HCT116 (cell line): ENCODE results near the gene FAM120A. TPM values are rescaled to one million over a fixed set of nuclear protein-coding genes. Genes with fewer than 3 reads are reported as not detected.

Experiments used
- ATAC-seq: fragments of 200-7000 bp; cut with Tn5 transposase; 2 replicates; pipeline ENCODE4 v1.9.1; 2020; ENCODE audit warnings: mild to moderate bottlenecking, moderate library complexity
- BruUV-seq: library from RNA; stranded (reverse); fragments of 400-500 nt; replicated peaks from 2 replicates; lab custom pipeline; 2021; lab: Mats Ljungman, UMichigan
- CTCF ChIA-PET: fragments of 300-600 bp; sonication (Branson Sonifier 250); formaldehyde crosslinking; loops from one replicate; lab custom pipeline; 2021; ENCODE audit warnings: antibody characterized with exemption; lab: Charles Lee
- POLR2A ChIA-PET: fragments of 300-600, 350-600 bp; sonication (Branson Sonifier 250); formaldehyde crosslinking; loops from one replicate; lab custom pipeline; 2021; ENCODE audit warnings: antibody characterized with exemption; lab: Charles Lee
- RAD21 ChIA-PET, 2 experiments: fragments of 300-600 bp; sonication (Branson Sonifier 250); formaldehyde crosslinking; loops; one replicate each; lab custom pipeline; 2023; ENCODE audit warnings: low total read pairs in 2 of 2; ENCODE audit not compliant: uncharacterized antibody in 2 of 2, unreplicated experiment in 2 of 2, low non-redundant PET in 1 of 2; lab: Charles Lee
- DNase-seq: peaks from one replicate; pipeline ENCODE4 v3.0.0-alpha.2; 2010; ENCODE audit warnings: low read depth, low spot score
- H2AFZ ChIP-seq: fragments of 200-600 bp; shearing (Covaris generic), sonication (generic); 2 replicates; pipeline ENCODE4 v1.6.1; 2017; ENCODE audit warnings: low read depth, mixed run types, mixed read lengths, antibody characterized with exemption, low read length; ENCODE audit not compliant: poor library complexity, severe bottlenecking
- H3K27ac ChIP-seq: 2 replicates; pipeline ENCODE4 v1.5.1; 2012; ENCODE audit warnings: low read depth, low read length
- H3K27me3 ChIP-seq: fragments of 200-600 bp; sonication (generic); 2 replicates; pipeline ENCODE4 v1.6.1; 2016; ENCODE audit warnings: mixed run types, low read length, mixed read lengths; ENCODE audit not compliant: insufficient read depth
- H3K36me3 ChIP-seq, 2 experiments: fragments of 200-500 bp in 1 of 2; fragments of 200-600 bp in 1 of 2; sonication (Bioruptor generic) in 1 of 2; sonication (generic) in 1 of 2; 2 replicates each; pipeline versions ENCODE4 v1.5.1 to v1.6.1; 2014 to 2016; ENCODE audit warnings: low read length in 2 of 2, inconsistent platforms in 1 of 2, mixed read lengths in 1 of 2, mixed run types in 1 of 2; ENCODE audit not compliant: insufficient read depth in 2 of 2, control insufficient read depth in 1 of 2
- H3K4me1 ChIP-seq, 2 experiments: fragments of 200-600 bp in 1 of 2; sonication (generic) in 1 of 2; 2 replicates each; pipeline versions ENCODE4 v1.5.1 to v1.6.1; 2012 to 2017; ENCODE audit warnings: low read length in 2 of 2, inconsistent platforms in 1 of 2, mild to moderate bottlenecking in 1 of 2, mixed read lengths in 1 of 2, mixed run types in 1 of 2, moderate library complexity in 1 of 2; ENCODE audit not compliant: insufficient read depth in 2 of 2, control insufficient read depth in 1 of 2
- H3K4me2 ChIP-seq: fragments of 200-600 bp; sonication (generic); 2 replicates; pipeline ENCODE4 v1.6.1; 2017; ENCODE audit warnings: mixed run types, low read length, mixed read lengths
- H3K4me3 ChIP-seq, 2 experiments: fragments of 200-600 bp in 1 of 2; sonication (generic) in 1 of 2; replicated peaks in 1 of 2; 2 replicates each; pipeline ENCODE4 v1.5.1; 2011 to 2016; ENCODE audit warnings: low read length in 2 of 2, control low read depth in 1 of 2, low read depth in 1 of 2, mild to moderate bottlenecking in 1 of 2, mixed read lengths in 1 of 2, mixed run types in 1 of 2
- H3K79me2 ChIP-seq: fragments of 200-600 bp; sonication (generic); 2 replicates; pipeline ENCODE4 v1.6.1; 2017; ENCODE audit warnings: mild to moderate bottlenecking, mixed run types, low read length, moderate library complexity, mixed read lengths; ENCODE audit not compliant: insufficient read depth
- H3K9ac ChIP-seq: fragments of 200-600 bp; sonication (generic); 2 replicates; pipeline ENCODE4 v1.6.1; 2016; ENCODE audit warnings: low read length, mixed read lengths
- H3K9me2 ChIP-seq: fragments of 200-600 bp; sonication (generic), shearing (Covaris generic); 2 replicates; pipeline ENCODE4 v1.6.1; 2017; ENCODE audit warnings: mixed run types, mild to moderate bottlenecking, moderate library complexity; ENCODE audit not compliant: insufficient read depth
- H3K9me3 ChIP-seq, 2 experiments: fragments of 200-500 bp in 1 of 2; fragments of 200-600 bp in 1 of 2; sonication (Bioruptor generic) in 1 of 2; sonication (generic) in 1 of 2; 2 replicates each; pipeline ENCODE4 v1.6.1; 2014 to 2017; ENCODE audit warnings: low read length in 2 of 2, mixed read lengths in 2 of 2, inconsistent platforms in 1 of 2, low read depth in 1 of 2, mild to moderate bottlenecking in 1 of 2, mixed run types in 1 of 2, moderate library complexity in 1 of 2; ENCODE audit not compliant: control insufficient read depth in 1 of 2, insufficient read depth in 1 of 2
- H4K20me1 ChIP-seq: fragments of 200-600 bp; sonication (generic), shearing (Covaris generic); 2 replicates; pipeline ENCODE4 v1.6.1; 2017; ENCODE audit warnings: mixed run types, mild to moderate bottlenecking, moderate library complexity; ENCODE audit not compliant: insufficient read depth
- CBX3 ChIP-seq: IDR thresholded peaks from 2 replicates; pipeline ENCODE4 v1.6.1; 2012; ENCODE audit warnings: low read depth
- CEBPB ChIP-seq: IDR thresholded peaks from 2 replicates; pipeline ENCODE4 v1.6.1; 2012; ENCODE audit warnings: low read depth
- CTCF ChIP-seq, 3 experiments: fragments of 200-600 bp in 1 of 3; sonication (generic) in 1 of 3; IDR thresholded peaks in 2 of 3; conservative IDR thresholded peaks in 1 of 3; 2 replicates each; pipeline ENCODE4 v1.5.1; 2012 to 2017; ENCODE audit warnings: low read depth in 2 of 3, low read length in 2 of 3, antibody characterized with exemption in 1 of 3, borderline replicate concordance in 1 of 3, control low read depth in 1 of 3, mild to moderate bottlenecking in 1 of 3, mixed read lengths in 1 of 3, mixed run types in 1 of 3, moderate library complexity in 1 of 3; ENCODE audit not compliant: insufficient read depth in 1 of 3
- EGR1 ChIP-seq: IDR thresholded peaks from 2 replicates; pipeline ENCODE4 v1.6.1; 2012; ENCODE audit warnings: low read depth
- ELF1 ChIP-seq: IDR thresholded peaks from 2 replicates; pipeline ENCODE4 v1.6.1; 2012; ENCODE audit warnings: low read depth, borderline replicate concordance
- EZH2 ChIP-seq: fragments of 200-600 bp; sonication (generic); IDR thresholded peaks from 2 replicates; pipeline ENCODE4 v1.6.1; 2017; ENCODE audit warnings: antibody characterized with exemption, mixed run types
- EZH2phosphoT487 ChIP-seq: fragments of 200-600 bp; IDR thresholded peaks from 2 replicates; pipeline ENCODE4 v1.6.1; 2018; ENCODE audit warnings: antibody characterized with exemption, borderline replicate concordance
- FOSL1 ChIP-seq: IDR thresholded peaks from 2 replicates; pipeline ENCODE4 v1.6.1; 2012; ENCODE audit warnings: low read depth
- JUND ChIP-seq: IDR thresholded peaks from 2 replicates; pipeline ENCODE4 v1.6.1; 2012
- MAX ChIP-seq: IDR thresholded peaks from 2 replicates; pipeline ENCODE4 v1.6.1; 2012
- POLR2A ChIP-seq: IDR thresholded peaks from 2 replicates; pipeline ENCODE4 v1.7.0; 2011; ENCODE audit warnings: borderline replicate concordance; ENCODE audit not compliant: insufficient read depth, insufficient read length; ENCODE audit errors: extremely low read depth
- POLR2AphosphoS5 ChIP-seq: IDR thresholded peaks from 2 replicates; pipeline ENCODE4 v1.6.1; 2011; ENCODE audit warnings: mild to moderate bottlenecking, low read depth, low read length, moderate library complexity
- REST ChIP-seq: IDR thresholded peaks from 2 replicates; pipeline ENCODE4 v1.6.1; 2012; ENCODE audit warnings: low read depth
- SP1 ChIP-seq: IDR thresholded peaks from 2 replicates; pipeline ENCODE4 v1.6.1; 2012; ENCODE audit warnings: low read depth
- TCF7L2 ChIP-seq: IDR thresholded peaks from 2 replicates; pipeline ENCODE4 v1.7.0; 2011; ENCODE audit warnings: borderline replicate concordance, inconsistent platforms; ENCODE audit not compliant: insufficient read depth, insufficient read length; ENCODE audit errors: extremely low read depth
- YY1 ChIP-seq: IDR thresholded peaks from 2 replicates; pipeline ENCODE4 v1.6.1; 2011; ENCODE audit warnings: low read length, low read depth, moderate library complexity, mild to moderate bottlenecking; ENCODE audit not compliant: insufficient replicate concordance; ENCODE audit errors: extremely low read depth
- ZFX ChIP-seq: fragments of 450-650 bp; IDR thresholded peaks from 2 replicates; pipeline ENCODE4 v1.6.1; 2017
- ZNF274 ChIP-seq: fragments of 200-500 bp; sonication (Bioruptor generic); IDR thresholded peaks from 2 replicates; pipeline ENCODE4 v1.6.1; 2014; ENCODE audit warnings: mild to moderate bottlenecking, low read depth, low read length, inconsistent platforms
- intact Hi-C: fragments of 100-400 bp; cut with micrococcal nuclease; formaldehyde crosslinking; loops from 2 replicates; pipeline ENCODE4 v1.10.0; 2022
- total RNA-seq: library from RNA; stranded (reverse); gene quantifications from one replicate; pipeline ENCODE4 v1.2.1, GENCODE V29; 2021; ENCODE audit not compliant: unreplicated experiment

FAM120A gene
- total RNA-seq, 1 experiment from 2014 or later, result 122 TPM

GRCh38 chr9:93446073-93446472 lies 5.4 kb upstream of the FAM120A start:
- ATAC-seq, result no peak
- peaks cover 16% of the 10 kb centered on the region for H3K79me2 ChIP-seq
- CTCF ChIA-PET, result no interaction called here
- POLR2A ChIA-PET, result no interaction called here
- no peak for DNase-seq
- no peak overlapping the region for H3K27ac ChIP-seq
- H3K9me3 ChIP-seq, result no peaks in the 10 kb centered on the region
- no peak overlapping the region for H3K9ac ChIP-seq
- H3K4me3 ChIP-seq, result no peak overlapping the region
- intact Hi-C loops, result no loop called here
- H3K4me1 ChIP-seq, result peaks cover 6 to 9% of the 10 kb centered on the region in 2 experiments; a peak in 3 of 4 replicates
- no peak for TF ChIP-seq FOSL1
- TF ChIP-seq ZNF274, result no peak
- no TSS peak for BruUV-seq
- H3K27me3 ChIP-seq, result no peaks in the 10 kb centered on the region
- peaks cover 16% of the 10 kb centered on the region in 2 experiments for H3K36me3 ChIP-seq
- RAD21 ChIA-PET, result no interaction called here
- H2AFZ ChIP-seq, result no peak overlapping the region
- no peaks in the 10 kb centered on the region for H4K20me1 ChIP-seq
- H3K4me2 ChIP-seq, result no peak overlapping the region
- H3K9me2 ChIP-seq, result no peaks in the 10 kb centered on the region

- H3K4me1 ChIP-seq, result peaks cover 6 to 9% of the 10 kb centered on the region in 2 experiments; a peak in 3 of 4 replicates
- POLR2A ChIA-PET, result no interaction called here
- H4K20me1 ChIP-seq, result no peaks in the 10 kb centered on the region
- TF ChIP-seq JUND, result no peak
- TF ChIP-seq CBX3, result no peak
- TF ChIP-seq TCF7L2, result no peak
- TF ChIP-seq POLR2AphosphoS5, result no peak
- no peak for TF ChIP-seq MAX
- TF ChIP-seq REST, result no peak
- TF ChIP-seq CTCF (IDR thresholded peaks at IDR 0.05 in 2 of 3, conservative IDR thresholded peaks at IDR 0.05 in 1 of 3; ENCODE audit: borderline replicate concordance in 1 of 3, insufficient read depth in 1 of 3, low read depth in 2 of 3, low read length in 2 of 3), result no peak
- no peak for TF ChIP-seq SP1
- TF ChIP-seq FOSL1, result no peak
- TF ChIP-seq ELF1, result no peak
- no peak for TF ChIP-seq EZH2phosphoT487
- TF ChIP-seq YY1, result no peak
- TF ChIP-seq ZFX, result no peak
- no peak for TF ChIP-seq EGR1
- no peak for TF ChIP-seq POLR2A
- no peak for TF ChIP-seq CEBPB
- no peak for TF ChIP-seq EZH2
- TF ChIP-seq, all 23 proteins: peak for 0
- Histone ChIP-seq H3K9me2 (no peaks in the 10 kb centered on the region), H3K27me3 (no peaks in the 10 kb centered on the region), H2AFZ (no peak overlapping the region), H3K27ac (no peak overlapping the region), H3K9ac (no peak overlapping the region), H3K4me2 (no peak overlapping the region), H3K9me3 (no peaks in the 10 kb centered on the region), H3K36me3 (peaks cover 16% of the 10 kb centered on the region in 2 experiments), H3K4me3 (no peak overlapping the region), H3K79me2 (peaks cover 26% of the 10 kb centered on the region)
- ATAC-seq (no peak), DNase-seq (no peak)
- ChIA-PET RAD21 (no interaction called here), CTCF (no interaction called here)
- BruUV-seq, result no TSS peak
- intact Hi-C loops, result no loop called here
Observed at GRCh38 chr9:93447655-93448054, 3.8 kb upstream of the FAM120A start.
